Panc1 (cell line): ENCODE measurements around the gene DYNLRB1. TPM values are rescaled to one million over a fixed set of nuclear protein-coding genes. Genes with fewer than 3 reads are reported as not detected.

Experiments used
- ATAC-seq: fragments of 200-7000 bp; cut with Tn5 transposase; 2 replicates; pipeline ENCODE4 v1.9.1; 2020; ENCODE audit warnings: mild to moderate bottlenecking, moderate library complexity
- BruUV-seq: library from RNA; stranded (reverse); fragments of 400-500 nt; replicated peaks from 2 replicates; lab custom pipeline; 2021; lab: Mats Ljungman, UMichigan
- CTCF ChIA-PET: fragments of 300-600 bp; sonication (Branson Sonifier 250); formaldehyde crosslinking; loops from one replicate; lab custom pipeline; 2022; ENCODE audit warnings: antibody characterized with exemption; lab: Charles Lee
- POLR2A ChIA-PET: fragments of 300-600 bp; sonication (Branson Sonifier 250); formaldehyde crosslinking; loops from one replicate; lab custom pipeline; 2022; ENCODE audit warnings: antibody characterized with exemption; lab: Charles Lee
- DNase-seq: peaks from one replicate; pipeline ENCODE4 v3.0.0-alpha.2; 2010; ENCODE audit warnings: low read depth, low spot score
- H3K27ac ChIP-seq: 2 replicates; pipeline ENCODE4 v1.5.1; 2011; ENCODE audit warnings: mild to moderate bottlenecking, low read length, inconsistent platforms
- H3K27me3 ChIP-seq: fragments of 200-500 bp; sonication (Bioruptor generic); 2 replicates; pipeline ENCODE4 v1.6.0; 2014; ENCODE audit warnings: low read length, inconsistent platforms; ENCODE audit not compliant: control insufficient read depth, insufficient read depth
- H3K36me3 ChIP-seq: fragments of 200-500 bp; sonication (Bioruptor generic); 2 replicates; pipeline ENCODE4 v1.5.1; 2014; ENCODE audit warnings: inconsistent platforms, mild to moderate bottlenecking, low read length, moderate library complexity; ENCODE audit not compliant: control insufficient read depth, insufficient read depth
- H3K4me1 ChIP-seq: 2 replicates; pipeline ENCODE4 v1.5.1; 2011; ENCODE audit warnings: inconsistent platforms, mild to moderate bottlenecking, low read length, moderate library complexity; ENCODE audit not compliant: control insufficient read depth, insufficient read depth
- H3K4me3 ChIP-seq, 2 experiments: 2 replicates each; pipeline ENCODE4 v1.5.1; 2011 to 2012; ENCODE audit warnings: low read depth in 2 of 2, low read length in 2 of 2, mild to moderate bottlenecking in 2 of 2, inconsistent platforms in 1 of 2, moderate library complexity in 1 of 2
- H3K9me3 ChIP-seq: fragments of 200-500 bp; sonication (Bioruptor generic); 2 replicates; pipeline ENCODE4 v1.5.1; 2014; ENCODE audit warnings: low read depth, mild to moderate bottlenecking, inconsistent platforms, low read length, moderate library complexity; ENCODE audit not compliant: control insufficient read depth, insufficient read depth
- CTCF ChIP-seq: fragments of 450-650 bp; IDR thresholded peaks from 2 replicates; pipeline ENCODE4 v1.5.1; 2017; ENCODE audit warnings: mild to moderate bottlenecking
- POLR2AphosphoS5 ChIP-seq: IDR thresholded peaks from 2 replicates; pipeline ENCODE4 v1.6.1; 2012; ENCODE audit warnings: mild to moderate bottlenecking, low read depth, low read length, moderate library complexity
- REST ChIP-seq, 2 experiments: IDR thresholded peaks; 2 replicates each; pipeline ENCODE4 v1.6.1; 2011 to 2012; ENCODE audit warnings: low read depth in 2 of 2, control low read depth in 1 of 2, low read length in 1 of 2, mild to moderate bottlenecking in 1 of 2, moderate library complexity in 1 of 2; ENCODE audit not compliant: insufficient read depth in 1 of 2
- SIN3A ChIP-seq: IDR thresholded peaks from 2 replicates; pipeline ENCODE4 v1.6.1; 2012; ENCODE audit warnings: low read depth, mild to moderate bottlenecking, low read length, moderate library complexity, borderline replicate concordance; ENCODE audit not compliant: insufficient read depth
- TCF7L2 ChIP-seq: IDR thresholded peaks from 2 replicates; pipeline ENCODE4 v1.6.1; 2011; ENCODE audit warnings: mild to moderate bottlenecking, low read depth, low read length, inconsistent platforms
- in situ Hi-C: cut with HindIII; loops from 2 replicates; pipeline ENCODE4 v1.10.0; 2016; ENCODE audit warnings: low sequenced_read_pairs, low pct_unique_long_range_greater_than_20kb
- intact Hi-C: fragments of 100-400 bp; cut with micrococcal nuclease; formaldehyde crosslinking; loops from one replicate; pipeline ENCODE4 v1.10.0; 2022; ENCODE audit not compliant: unreplicated experiment
- total RNA-seq: library from RNA; stranded (reverse); gene quantifications from one replicate; pipeline ENCODE4 v1.2.1, GENCODE V29; 2021; ENCODE audit not compliant: unreplicated experiment

DYNLRB1 gene
- total RNA-seq, 1 experiment from 2014 or later = 155 TPM

- CTCF ChIA-PET = no interaction called here
- BruUV-seq = no TSS peak
- intact Hi-C loops = no loop called here
- H3K9me3 ChIP-seq = no peaks in the 10 kb centered on the region
- H3K27ac ChIP-seq = no peak overlapping the region
- no peaks in the 10 kb centered on the region for H3K4me1 ChIP-seq
- DNase-seq (no peak), ATAC-seq (no peak)
- H3K27me3 ChIP-seq = no peaks in the 10 kb centered on the region
- no peak overlapping the region for H3K4me3 ChIP-seq
- no peaks in the 10 kb centered on the region; the same call in 1 of the 2 replicates for H3K36me3 ChIP-seq
- in situ Hi-C loops = no loop called here
- POLR2A ChIA-PET = no interaction called here
- no peak for TF ChIP-seq REST (IDR thresholded peaks at IDR 0.05; ENCODE audit: insufficient read depth in 1 of 2, low read depth in 2 of 2, low read length in 1 of 2)
- TF ChIP-seq SIN3A = no peak
- TF ChIP-seq POLR2AphosphoS5 = no peak
- TF ChIP-seq TCF7L2 = no peak
- no peak for TF ChIP-seq CTCF
Observed at GRCh38 chr20:34582221-34582620, 66.0 kb downstream of the DYNLRB1 start.

GRCh38 chr20:34582911-34583310 is 66.7 kb downstream of the DYNLRB1 start:
- Histone ChIP-seq H3K27ac (no peak overlapping the region), H3K36me3 (no peaks in the 10 kb centered on the region; the same call in 1 of the 2 replicates), H3K9me3 (no peaks in the 10 kb centered on the region), H3K27me3 (no peaks in the 10 kb centered on the region), H3K4me3 (no peak overlapping the region), H3K4me1 (no peaks in the 10 kb centered on the region)
- ChIA-PET POLR2A (no interaction called here), CTCF (no interaction called here)
- ATAC-seq (no peak), DNase-seq (no peak)
- TF ChIP-seq CTCF (no peak), TCF7L2 (no peak), REST (IDR thresholded peaks at IDR 0.05; ENCODE audit: insufficient read depth in 1 of 2, low read depth in 2 of 2, low read length in 1 of 2) (no peak), POLR2AphosphoS5 (no peak), SIN3A (no peak)
- BruUV-seq = no TSS peak
- in situ Hi-C loops = no loop called here
- intact Hi-C loops = no loop called here
